HepG2 (cell line): ENCODE measurements around the gene LRBA. TPM values are rescaled to one million over a fixed set of nuclear protein-coding genes. Genes with fewer than 3 reads are reported as not detected.

ENCODE experiments used
- ATAC-seq: fragments of 200-7000 bp; cut with Tn5 transposase; 3 replicates; pipeline ENCODE4 v1.9.1; 2020; ENCODE audit warnings: mild to moderate bottlenecking, moderate library complexity
- BruUV-seq: library from RNA; stranded (reverse); fragments of 400-500 nt; replicated peaks from 2 replicates; lab custom pipeline; 2021; lab: Mats Ljungman, UMichigan
- CTCF ChIA-PET: fragments of 300-600 bp; formaldehyde crosslinking; extraction: SDS; loops from one replicate; lab custom pipeline; 2021; ENCODE audit warnings: low total read pairs, inconsistent platforms, low intra/inter-chr PET ratio; lab: Yijun Ruan, JAX
- POLR2A ChIA-PET: fragments of 350-600 bp; sonication (Branson Sonifier 250); formaldehyde crosslinking; loops from one replicate; lab custom pipeline; 2020; ENCODE audit warnings: antibody characterized with exemption, inconsistent platforms; lab: Yijun Ruan, JAX
- DNase-seq: peaks from one replicate; pipeline ENCODE4 v3.0.0-alpha.2; 2015; ENCODE audit warnings: low spot score
- FAIRE-seq: peaks from 3 replicates; lab custom pipeline; 2011; peaks lifted over from hg19 to GRCh38; lab: Jason Lieb, UNC
- H2AFZ ChIP-seq: one replicate; pipeline ENCODE4 v1.6.1; 2011; ENCODE audit warnings: low read length, inconsistent platforms
- H3K27ac ChIP-seq: fragments of 300-600 bp; 3 replicates; pipeline ENCODE4 v1.8.0; 2011; ENCODE audit warnings: mixed run types, mild to moderate bottlenecking, mixed read lengths, low read length, inconsistent platforms; ENCODE audit not compliant: insufficient read depth; ENCODE audit errors: extremely low read length
- H3K27me3 ChIP-seq, 2 experiments: fragments of 200-600 bp in 1 of 2; 2 replicates in 1 of 2; 3 replicates in 1 of 2; pipeline versions ENCODE4 v1.6.0 to v1.8.0; 2011; ENCODE audit warnings: low read length in 2 of 2, mild to moderate bottlenecking in 2 of 2, moderate library complexity in 2 of 2, inconsistent platforms in 1 of 2; ENCODE audit not compliant: insufficient read depth in 2 of 2, control insufficient read depth in 1 of 2
- H3K36me3 ChIP-seq, 2 experiments: fragments of 200-600 bp in 1 of 2; replicated peaks in 1 of 2; 2 replicates in 1 of 2; 3 replicates in 1 of 2; pipeline versions ENCODE4 v1.5.1 to v1.8.0; 2011; ENCODE audit warnings: low read length in 2 of 2, inconsistent platforms in 1 of 2; ENCODE audit not compliant: insufficient read depth in 2 of 2, control insufficient read depth in 1 of 2
- H3K4me1 ChIP-seq: 2 replicates; pipeline ENCODE4 v1.5.1; 2012; ENCODE audit warnings: low read length, inconsistent platforms; ENCODE audit not compliant: insufficient read depth
- H3K4me2 ChIP-seq: 2 replicates; pipeline ENCODE4 v1.6.0; 2011; ENCODE audit warnings: low read depth, low read length, inconsistent platforms
- H3K4me3 ChIP-seq, 3 experiments: fragments of 200-600 bp in 1 of 3; sonication (generic), shearing (Covaris generic) in 1 of 3; replicated peaks in 1 of 3; 2 replicates each; pipeline ENCODE4 v1.5.1; 2011 to 2016; ENCODE audit warnings: low read length in 3 of 3, inconsistent platforms in 2 of 3, low read depth in 2 of 3, mild to moderate bottlenecking in 2 of 3, control low read depth in 1 of 3, mixed read lengths in 1 of 3; ENCODE audit not compliant: insufficient read depth in 1 of 3
- H3K79me2 ChIP-seq: one replicate; pipeline ENCODE4 v1.6.1; 2011; ENCODE audit warnings: low read length, inconsistent platforms; ENCODE audit not compliant: insufficient read depth
- H3K9ac ChIP-seq: 2 replicates; pipeline ENCODE4 v1.6.0; 2011; ENCODE audit warnings: mild to moderate bottlenecking, low read depth, low read length, inconsistent platforms; ENCODE audit not compliant: insufficient read depth
- H3K9me3 ChIP-seq: 2 replicates; pipeline ENCODE4 v1.5.1; 2012; ENCODE audit warnings: mild to moderate bottlenecking, low read length
- H4K20me1 ChIP-seq: 2 replicates; pipeline ENCODE4 v1.6.0; 2011; ENCODE audit warnings: inconsistent platforms, mild to moderate bottlenecking, low read length, moderate library complexity; ENCODE audit not compliant: insufficient read depth
- ARNTL ChIP-seq: sonication (generic); formaldehyde crosslinking; IDR thresholded peaks from 2 replicates; pipeline ENCODE4 v1.4.0; 2020; ENCODE audit warnings: mild to moderate bottlenecking, missing genetic modification reagents
- BCL3 ChIP-seq: sonication (generic); formaldehyde crosslinking; IDR thresholded peaks from 2 replicates; pipeline ENCODE4 v1.5.1; 2020; ENCODE audit warnings: mild to moderate bottlenecking, missing genetic modification reagents, moderate library complexity
- CEBPG ChIP-seq: IDR thresholded peaks from 2 replicates; pipeline ENCODE4 v1.6.1; 2016
- FOXA1 ChIP-seq, 2 experiments: fragments of 450-650 bp in 1 of 2; sonication (generic) in 1 of 2; formaldehyde crosslinking in 1 of 2; IDR thresholded peaks; 2 replicates each; pipeline versions ENCODE4 v1.4.0 to v1.6.1; 2016 to 2020; ENCODE audit warnings: missing genetic modification reagents in 1 of 2
- GFI1 ChIP-seq: sonication (generic); formaldehyde crosslinking; IDR thresholded peaks from 2 replicates; pipeline ENCODE4 v1.5.0; 2020; ENCODE audit warnings: missing genetic modification reagents, mild to moderate bottlenecking, borderline replicate concordance
- GLI4 ChIP-seq: sonication (generic); formaldehyde crosslinking; IDR thresholded peaks from 2 replicates; pipeline ENCODE4 v1.5.1; 2020; ENCODE audit warnings: missing genetic modification reagents, mild to moderate bottlenecking, moderate library complexity, borderline replicate concordance
- HDAC2 ChIP-seq: sonication (generic); formaldehyde crosslinking; IDR thresholded peaks from 2 replicates; pipeline ENCODE4 v1.4.0; 2020; ENCODE audit warnings: missing genetic modification reagents
- KLF6 ChIP-seq: IDR thresholded peaks from 2 replicates; pipeline ENCODE4 v1.8.0; 2016; ENCODE audit warnings: missing biosample characterization, missing genetic modification reagents
- MED1 ChIP-seq: sonication (generic); formaldehyde crosslinking; IDR thresholded peaks from 2 replicates; pipeline ENCODE4 v1.4.0; 2020; ENCODE audit warnings: missing genetic modification reagents
- MIXL1 ChIP-seq: IDR thresholded peaks from 2 replicates; pipeline ENCODE4 v1.6.1; 2016
- PCBP1 ChIP-seq: fragments of 200-400 bp; formaldehyde crosslinking; IDR thresholded peaks from 2 replicates; pipeline ENCODE4 v1.6.1; 2017; ENCODE audit warnings: mild to moderate bottlenecking, low read depth, low read length, borderline replicate concordance
- TCF7L2 ChIP-seq: IDR thresholded peaks from 2 replicates; pipeline ENCODE4 v1.6.1; 2011; ENCODE audit warnings: mild to moderate bottlenecking, low read depth, low read length, moderate library complexity
- TRIM24 ChIP-seq: sonication (generic); formaldehyde crosslinking; IDR thresholded peaks from 2 replicates; pipeline ENCODE4 v1.8.0; 2022; ENCODE audit warnings: mild to moderate bottlenecking, missing genetic modification reagents
- ZBTB38 ChIP-seq: sonication (generic); formaldehyde crosslinking; IDR thresholded peaks from 2 replicates; pipeline ENCODE4 v1.5.1; 2020; ENCODE audit warnings: mild to moderate bottlenecking, missing genetic modification reagents
- ZNF362 ChIP-seq: sonication (generic); formaldehyde crosslinking; IDR thresholded peaks from 2 replicates; pipeline ENCODE4 v1.4.0; 2020; ENCODE audit warnings: missing genetic modification reagents, mild to moderate bottlenecking, borderline replicate concordance
- ZNF441 ChIP-seq: sonication (generic); formaldehyde crosslinking; IDR thresholded peaks from 2 replicates; pipeline ENCODE4 v1.7.0; 2021; ENCODE audit warnings: missing genetic modification reagents, borderline replicate concordance
- ZNF619 ChIP-seq: sonication (generic); formaldehyde crosslinking; IDR thresholded peaks from 2 replicates; pipeline ENCODE4 v1.4.0; 2020; ENCODE audit warnings: mild to moderate bottlenecking, missing genetic modification reagents
- WGBS: methylation state at CpG from one replicate; pipeline ENCODE4 v1.1.6; 2017; ENCODE audit warnings: low lambda C conversion rate; 5-methylcytosine and 5-hydroxymethylcytosine counted together
- in situ Hi-C: cut with HindIII; loops from 2 replicates; pipeline ENCODE4 v1.10.0; 2017; ENCODE audit warnings: low pct_unique_long_range_greater_than_20kb; ENCODE audit not compliant: extremely low pct_ligation_motif_present
- intact Hi-C: fragments of 100-400 bp; cut with micrococcal nuclease; formaldehyde crosslinking; loops from one replicate; pipeline ENCODE4 v1.10.0; 2022; ENCODE audit not compliant: unreplicated experiment
- polyA plus RNA-seq, 8 experiments: library from polyadenylated mRNA; depleted of rRNA in 3 of 8; stranded (reverse) in 7 of 8; unstranded in 1 of 8; fragments of >200 nt; fragmentation: Illumina TruSeq in 4 of 8; extraction: Trizol in 4 of 8; gene quantifications; 2 replicates each; pipeline versions ENCODE4 v1.2.1 to v1.2.3, GENCODE V29; 2011 to 2016; ENCODE audit warnings: low read depth in 4 of 8, missing spikeins in 1 of 8, mixed read lengths in 1 of 8; ENCODE audit not compliant: insufficient read depth in 1 of 8
- total RNA-seq, 5 experiments: library from RNA; depleted of rRNA; stranded (reverse); fragments of >200 nt; fragmentation: Illumina TruSeq; extraction: Trizol; gene quantifications; 2 replicates each; pipeline ENCODE4 v1.2.3, GENCODE V29; 2016; ENCODE audit warnings: low read depth in 1 of 5
- TF ChIP-seq, protein P1 (sequence below): sonication (generic); formaldehyde crosslinking; IDR thresholded peaks from 2 replicates; pipeline ENCODE4 v1.4.0; 2020; ENCODE audit warnings: missing genetic modification reagents
- TF ChIP-seq, protein P2 (sequence below): sonication (generic); formaldehyde crosslinking; IDR thresholded peaks from 2 replicates; pipeline ENCODE4 v1.4.0; 2020; ENCODE audit warnings: low read depth, mild to moderate bottlenecking, missing genetic modification reagents

LRBA gene
- total and polyA plus RNA-seq, 2 of the 13 experiments (the other 11 are each of a cell fraction or from before 2014, with no cell fraction given): 21.0 to 37.2 TPM

- no peak overlapping the region for H3K9ac ChIP-seq
- CTCF ChIA-PET: no interaction called here
- H2AFZ ChIP-seq: no peak overlapping the region
- peak; percentile 96 for ATAC-seq
- POLR2A ChIA-PET: no interaction called here
- H3K4me1 ChIP-seq: peaks cover 32% of the 10 kb centered on the region
- H3K4me3 ChIP-seq: peak overlapping the region in 2 of 3 experiments; percentile 6 to 20; a peak in 2 of 6 replicates
- H3K27ac ChIP-seq: peak overlapping the region; percentile 65
- H3K79me2 ChIP-seq: no peaks in the 10 kb centered on the region
- 12% methylated on average over 3 of the region's 3 CpGs for WGBS
- no peaks in the 10 kb centered on the region for H3K9me3 ChIP-seq
- FAIRE-seq: peak; percentile 64
- DNase-seq: peak; percentile 69
- BruUV-seq: no TSS peak
- intact Hi-C loops: no loop called here
- in situ Hi-C loops: no loop called here
- peak overlapping the region; percentile 40 for H3K4me2 ChIP-seq
- no peaks in the 10 kb centered on the region for H4K20me1 ChIP-seq
- H3K36me3 ChIP-seq: no peaks in the 10 kb centered on the region
- H3K27me3 ChIP-seq: no peaks in the 10 kb centered on the region
- TF ChIP-seq, protein P1, sequence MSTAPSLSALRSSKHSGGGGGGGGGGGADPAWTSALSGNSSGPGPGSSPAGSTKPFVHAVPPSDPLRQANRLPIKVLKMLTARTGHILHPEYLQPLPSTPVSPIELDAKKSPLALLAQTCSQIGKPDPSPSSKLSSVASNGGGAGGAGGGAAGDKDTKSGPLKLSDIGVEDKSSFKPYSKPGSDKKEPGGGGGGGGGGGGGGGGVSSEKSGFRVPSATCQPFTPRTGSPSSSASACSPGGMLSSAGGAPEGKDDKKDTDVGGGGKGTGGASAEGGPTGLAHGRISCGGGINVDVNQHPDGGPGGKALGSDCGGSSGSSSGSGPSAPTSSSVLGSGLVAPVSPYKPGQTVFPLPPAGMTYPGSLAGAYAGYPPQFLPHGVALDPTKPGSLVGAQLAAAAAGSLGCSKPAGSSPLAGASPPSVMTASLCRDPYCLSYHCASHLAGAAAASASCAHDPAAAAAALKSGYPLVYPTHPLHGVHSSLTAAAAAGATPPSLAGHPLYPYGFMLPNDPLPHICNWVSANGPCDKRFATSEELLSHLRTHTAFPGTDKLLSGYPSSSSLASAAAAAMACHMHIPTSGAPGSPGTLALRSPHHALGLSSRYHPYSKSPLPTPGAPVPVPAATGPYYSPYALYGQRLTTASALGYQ (CRISPR knock-in tag): 0 out of 2 replicates have a peak, but pooled peaks have one; percentile 29
- TF ChIP-seq CEBPG (CRISPR knock-in tag): peak; percentile 58
- peak; percentile 74; the same call in 1 of the 2 replicates for TF ChIP-seq ZNF362 (CRISPR knock-in tag)
- TF ChIP-seq TCF7L2: no peak
- TF ChIP-seq ZBTB38 (CRISPR knock-in tag): no peak
- peak; percentile 86 for TF ChIP-seq GFI1 (CRISPR knock-in tag)
- TF ChIP-seq HDAC2: 0 out of 2 replicates have a peak, but pooled peaks have one; percentile 10
- peak; percentile 35; the same call in 1 of the 2 replicates for TF ChIP-seq MIXL1 (CRISPR knock-in tag)
- TF ChIP-seq, protein P2, sequence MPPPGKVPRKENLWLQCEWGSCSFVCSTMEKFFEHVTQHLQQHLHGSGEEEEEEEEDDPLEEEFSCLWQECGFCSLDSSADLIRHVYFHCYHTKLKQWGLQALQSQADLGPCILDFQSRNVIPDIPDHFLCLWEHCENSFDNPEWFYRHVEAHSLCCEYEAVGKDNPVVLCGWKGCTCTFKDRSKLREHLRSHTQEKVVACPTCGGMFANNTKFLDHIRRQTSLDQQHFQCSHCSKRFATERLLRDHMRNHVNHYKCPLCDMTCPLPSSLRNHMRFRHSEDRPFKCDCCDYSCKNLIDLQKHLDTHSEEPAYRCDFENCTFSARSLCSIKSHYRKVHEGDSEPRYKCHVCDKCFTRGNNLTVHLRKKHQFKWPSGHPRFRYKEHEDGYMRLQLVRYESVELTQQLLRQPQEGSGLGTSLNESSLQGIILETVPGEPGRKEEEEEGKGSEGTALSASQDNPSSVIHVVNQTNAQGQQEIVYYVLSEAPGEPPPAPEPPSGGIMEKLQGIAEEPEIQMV (CRISPR knock-in tag): no peak
- TF ChIP-seq ARNTL (CRISPR knock-in tag): no peak
- TF ChIP-seq ZNF619: no peak
- no peak for TF ChIP-seq FOXA1 (IDR thresholded peaks at IDR 0.05)
- 0 out of 2 replicates have a peak, but pooled peaks have one; percentile 15 for TF ChIP-seq FOXA1 (CRISPR knock-in tag; IDR thresholded peaks at IDR 0.05)
- TF ChIP-seq KLF6 (CRISPR knock-in tag): no peak
- TF ChIP-seq TRIM24 (CRISPR knock-in tag): no peak
- no peak for TF ChIP-seq GLI4 (CRISPR knock-in tag)
- TF ChIP-seq PCBP1: no peak
- no peak for TF ChIP-seq ZNF441 (CRISPR knock-in tag)
- no peak for TF ChIP-seq BCL3
- 0 out of 2 replicates have a peak, but pooled peaks have one; percentile 14 for TF ChIP-seq MED1 (CRISPR knock-in tag)
Measured at GRCh38 chr4:150355858-150356455, 659.1 kb downstream of the LRBA start.
